Measurements from ENCODE around the gene HUWE1.
"Not testable (repeated sequence)": the region's sequence is repeated elsewhere in the genome, so short reads cannot be mapped to it uniquely, and the experiment has no call there.

HUWE1 gene, protein sequence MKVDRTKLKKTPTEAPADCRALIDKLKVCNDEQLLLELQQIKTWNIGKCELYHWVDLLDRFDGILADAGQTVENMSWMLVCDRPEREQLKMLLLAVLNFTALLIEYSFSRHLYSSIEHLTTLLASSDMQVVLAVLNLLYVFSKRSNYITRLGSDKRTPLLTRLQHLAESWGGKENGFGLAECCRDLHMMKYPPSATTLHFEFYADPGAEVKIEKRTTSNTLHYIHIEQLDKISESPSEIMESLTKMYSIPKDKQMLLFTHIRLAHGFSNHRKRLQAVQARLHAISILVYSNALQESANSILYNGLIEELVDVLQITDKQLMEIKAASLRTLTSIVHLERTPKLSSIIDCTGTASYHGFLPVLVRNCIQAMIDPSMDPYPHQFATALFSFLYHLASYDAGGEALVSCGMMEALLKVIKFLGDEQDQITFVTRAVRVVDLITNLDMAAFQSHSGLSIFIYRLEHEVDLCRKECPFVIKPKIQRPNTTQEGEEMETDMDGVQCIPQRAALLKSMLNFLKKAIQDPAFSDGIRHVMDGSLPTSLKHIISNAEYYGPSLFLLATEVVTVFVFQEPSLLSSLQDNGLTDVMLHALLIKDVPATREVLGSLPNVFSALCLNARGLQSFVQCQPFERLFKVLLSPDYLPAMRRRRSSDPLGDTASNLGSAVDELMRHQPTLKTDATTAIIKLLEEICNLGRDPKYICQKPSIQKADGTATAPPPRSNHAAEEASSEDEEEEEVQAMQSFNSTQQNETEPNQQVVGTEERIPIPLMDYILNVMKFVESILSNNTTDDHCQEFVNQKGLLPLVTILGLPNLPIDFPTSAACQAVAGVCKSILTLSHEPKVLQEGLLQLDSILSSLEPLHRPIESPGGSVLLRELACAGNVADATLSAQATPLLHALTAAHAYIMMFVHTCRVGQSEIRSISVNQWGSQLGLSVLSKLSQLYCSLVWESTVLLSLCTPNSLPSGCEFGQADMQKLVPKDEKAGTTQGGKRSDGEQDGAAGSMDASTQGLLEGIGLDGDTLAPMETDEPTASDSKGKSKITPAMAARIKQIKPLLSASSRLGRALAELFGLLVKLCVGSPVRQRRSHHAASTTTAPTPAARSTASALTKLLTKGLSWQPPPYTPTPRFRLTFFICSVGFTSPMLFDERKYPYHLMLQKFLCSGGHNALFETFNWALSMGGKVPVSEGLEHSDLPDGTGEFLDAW (N-terminal part only)

DNA sequence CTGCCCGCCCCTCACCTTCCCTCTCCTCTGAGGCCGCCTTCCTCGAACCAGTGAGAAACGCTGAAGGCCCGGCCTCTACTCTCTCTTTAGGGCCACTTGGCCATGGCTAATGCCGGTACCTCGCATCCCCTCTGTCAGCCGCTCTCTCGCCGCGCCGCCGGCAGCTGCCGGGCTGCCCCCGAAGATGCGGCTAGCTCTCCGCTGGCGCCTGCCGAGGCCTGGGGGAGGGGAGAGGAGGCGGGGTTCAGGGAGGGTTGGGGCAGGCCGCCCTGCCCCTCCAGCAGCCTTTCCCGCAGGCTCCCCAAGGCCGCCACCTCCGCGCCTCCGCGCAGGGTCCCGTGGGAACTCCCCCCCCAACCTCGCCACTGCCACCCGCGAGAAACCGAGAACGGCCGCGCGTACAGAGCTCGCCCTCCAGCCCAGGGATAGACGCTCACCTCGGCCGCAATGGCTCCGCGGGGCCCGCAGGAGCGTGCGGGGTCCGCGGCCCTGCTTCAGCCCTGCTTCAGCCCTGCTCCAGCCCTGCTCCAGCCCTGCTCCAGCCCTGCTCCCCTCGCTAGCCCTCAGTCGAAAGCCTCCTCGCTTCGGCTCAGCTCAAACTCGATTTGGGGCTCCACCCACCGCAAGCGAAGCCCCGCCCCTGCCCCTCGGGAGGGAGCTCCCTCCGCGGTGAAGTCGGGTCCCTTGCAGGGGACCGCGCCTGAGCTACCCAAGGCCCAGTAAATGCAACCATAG lies at the start of gene HUWE1:
HUWE1 (minus strand) TSS at position 569 of the 735 bp plus-strand sequence. CDS start 32,612 bp downstream, outside the sequence.
- TF ChIP-seq, protein P1, sequence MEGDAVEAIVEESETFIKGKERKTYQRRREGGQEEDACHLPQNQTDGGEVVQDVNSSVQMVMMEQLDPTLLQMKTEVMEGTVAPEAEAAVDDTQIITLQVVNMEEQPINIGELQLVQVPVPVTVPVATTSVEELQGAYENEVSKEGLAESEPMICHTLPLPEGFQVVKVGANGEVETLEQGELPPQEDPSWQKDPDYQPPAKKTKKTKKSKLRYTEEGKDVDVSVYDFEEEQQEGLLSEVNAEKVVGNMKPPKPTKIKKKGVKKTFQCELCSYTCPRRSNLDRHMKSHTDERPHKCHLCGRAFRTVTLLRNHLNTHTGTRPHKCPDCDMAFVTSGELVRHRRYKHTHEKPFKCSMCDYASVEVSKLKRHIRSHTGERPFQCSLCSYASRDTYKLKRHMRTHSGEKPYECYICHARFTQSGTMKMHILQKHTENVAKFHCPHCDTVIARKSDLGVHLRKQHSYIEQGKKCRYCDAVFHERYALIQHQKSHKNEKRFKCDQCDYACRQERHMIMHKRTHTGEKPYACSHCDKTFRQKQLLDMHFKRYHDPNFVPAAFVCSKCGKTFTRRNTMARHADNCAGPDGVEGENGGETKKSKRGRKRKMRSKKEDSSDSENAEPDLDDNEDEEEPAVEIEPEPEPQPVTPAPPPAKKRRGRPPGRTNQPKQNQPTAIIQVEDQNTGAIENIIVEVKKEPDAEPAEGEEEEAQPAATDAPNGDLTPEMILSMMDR (conservative IDR thresholded peaks at IDR 0.05) = no peak
- TF ChIP-seq ZFX (IDR thresholded peaks at IDR 0.05) = peak; percentile 44; the same call in 1 of the 2 replicates

DNA sequence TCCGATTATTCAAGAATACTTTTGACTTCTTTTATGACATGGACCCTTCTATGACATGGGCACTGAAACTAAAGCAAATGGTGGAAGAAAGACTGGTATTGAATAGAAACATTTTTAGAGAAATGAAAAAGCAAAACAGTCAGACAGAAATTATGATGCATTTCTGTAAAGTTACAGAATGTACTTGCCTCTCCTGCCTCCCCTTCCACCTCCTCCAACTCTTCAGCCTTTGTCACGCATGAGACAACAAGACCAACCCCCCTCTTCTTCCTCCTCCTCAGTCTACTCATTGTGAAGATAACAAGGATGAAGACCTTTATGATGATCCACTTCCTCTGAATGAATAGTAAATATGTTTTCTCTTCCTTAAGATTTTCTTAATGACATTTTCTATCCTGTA lies 46.3 kb upstream of the HUWE1 start:
- no peak overlapping the region for H3K27ac ChIP-seq
- TF ChIP-seq, protein P1 (conservative IDR thresholded peaks at IDR 0.05) = no peak
- TF ChIP-seq ZFX (IDR thresholded peaks at IDR 0.05) = no peak

More for the DNA sequence above, at the start of gene HUWE1:
- H3K27ac ChIP-seq = peak within 1 kb of the TSS; percentile 92

DNA sequence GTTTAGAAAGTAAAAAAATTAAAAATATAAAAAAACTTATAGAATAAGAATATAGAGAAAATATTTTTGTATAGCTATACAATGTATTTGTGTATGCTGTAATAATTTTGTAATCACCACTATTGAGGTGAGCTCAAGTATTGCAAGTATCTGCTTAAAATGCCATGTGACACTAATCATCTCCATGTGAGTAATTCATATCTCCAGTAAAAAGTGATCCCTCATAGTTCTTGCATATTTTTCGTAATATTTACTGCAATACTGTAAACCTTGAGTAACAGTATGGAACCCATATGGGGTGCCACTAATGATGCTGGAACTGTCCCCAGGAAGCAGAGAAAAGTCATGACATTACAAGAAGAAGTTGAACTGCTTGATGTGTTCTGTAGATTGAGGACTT lies 43.2 kb upstream of the HUWE1 start:
- TF ChIP-seq, protein P1 (conservative IDR thresholded peaks at IDR 0.05) = no peak
- TF ChIP-seq ZFX (IDR thresholded peaks at IDR 0.05) = no peak
- H3K27ac ChIP-seq = no peak overlapping the region

DNA sequence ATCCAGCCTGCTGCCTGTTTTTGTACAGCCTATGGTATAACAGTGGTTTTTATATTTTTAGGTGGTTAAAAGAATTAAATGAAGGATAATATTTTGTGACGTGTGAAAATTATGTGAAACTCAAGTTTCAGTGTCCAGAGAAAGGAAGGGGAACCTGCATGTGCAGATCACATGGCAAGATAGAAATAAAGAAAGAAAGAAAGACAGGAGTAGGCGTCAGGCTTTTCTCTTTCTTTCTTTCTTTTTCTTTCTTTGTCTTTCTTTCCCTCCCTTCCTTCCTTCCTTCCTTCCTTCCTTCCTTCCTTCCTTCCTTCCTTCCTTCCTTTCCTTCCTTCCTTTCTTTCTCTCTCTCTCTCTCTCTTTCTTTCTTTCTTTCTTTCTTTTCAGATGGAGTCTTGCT lies 42.0 kb upstream of the HUWE1 start:
- TF ChIP-seq, protein P1 (conservative IDR thresholded peaks at IDR 0.05) = no peak
- TF ChIP-seq ZFX (IDR thresholded peaks at IDR 0.05) = no peak
- H3K27ac ChIP-seq = no peak overlapping the region

DNA sequence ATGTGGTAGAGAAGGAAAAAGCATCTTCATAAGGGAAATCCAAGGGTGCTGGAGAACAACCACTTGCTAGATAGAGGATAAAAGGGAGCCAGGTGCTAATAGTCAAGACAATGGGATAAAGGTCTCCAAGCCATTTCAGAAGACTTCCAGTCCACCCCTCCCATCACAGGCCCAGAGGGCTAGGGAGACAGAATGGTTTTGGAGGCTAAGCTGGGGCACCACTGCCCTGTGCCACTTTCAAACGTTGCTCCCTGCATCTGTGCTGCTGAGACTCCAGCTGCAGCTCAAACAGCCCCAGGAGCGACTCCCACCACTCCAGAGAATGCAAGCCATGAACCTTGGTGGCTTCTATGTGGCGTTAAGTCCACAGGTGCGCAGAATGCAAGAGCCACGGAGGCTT lies 38.4 kb upstream of the HUWE1 start:
- TF ChIP-seq, protein P1 (conservative IDR thresholded peaks at IDR 0.05) = no peak
- no peak for TF ChIP-seq ZFX (IDR thresholded peaks at IDR 0.05)

DNA sequence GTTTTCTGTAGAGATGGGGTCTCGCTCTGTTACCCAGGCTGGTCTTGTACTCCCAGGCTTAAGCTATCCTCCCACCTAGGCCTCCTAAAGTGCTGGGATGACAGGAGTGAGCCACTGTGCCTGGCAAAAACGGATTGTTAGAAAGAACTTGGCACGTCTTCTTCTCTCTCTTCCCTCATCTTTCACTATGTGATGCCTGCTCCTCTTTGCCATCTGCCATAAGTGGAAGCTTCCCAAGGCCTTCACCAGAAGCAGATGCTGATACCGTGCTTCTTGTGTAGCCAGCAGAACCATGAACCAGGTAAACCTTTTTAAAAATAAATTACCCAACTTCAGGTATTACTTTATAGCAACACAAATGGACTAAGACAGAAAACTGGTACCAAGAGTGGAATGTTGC lies 36.9 kb upstream of the HUWE1 start:
- TF ChIP-seq, protein P1 (conservative IDR thresholded peaks at IDR 0.05) = no peak
- TF ChIP-seq ZFX (IDR thresholded peaks at IDR 0.05) = no peak

More for the DNA sequence above, 38.4 kb upstream of the HUWE1 start:
- H3K27ac ChIP-seq = no peak overlapping the region

DNA sequence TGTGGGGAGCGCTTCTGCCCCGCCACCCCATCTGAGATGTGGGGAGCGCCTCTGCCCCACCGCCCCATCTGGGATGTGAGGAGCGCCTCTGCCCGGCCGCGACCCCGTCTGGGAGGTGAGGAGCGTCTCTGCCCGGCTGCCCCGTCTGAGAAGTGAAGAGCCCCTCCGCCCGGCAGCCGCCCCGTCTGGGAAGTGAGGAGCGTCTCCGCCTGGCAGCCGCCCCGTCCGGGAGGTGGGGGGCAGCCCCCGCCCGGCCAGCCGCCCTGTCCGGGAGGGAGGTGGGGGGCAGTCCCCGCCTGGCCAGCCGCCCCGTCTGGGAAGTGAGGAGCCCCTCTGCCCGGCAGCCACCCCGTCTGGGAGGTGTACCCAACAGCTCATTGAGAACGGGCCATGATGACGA lies 35.1 kb upstream of the HUWE1 start:
- not testable (repeated sequence) for H3K27ac ChIP-seq

More for the DNA sequence above, 36.9 kb upstream of the HUWE1 start:
- no peak overlapping the region for H3K27ac ChIP-seq

DNA sequence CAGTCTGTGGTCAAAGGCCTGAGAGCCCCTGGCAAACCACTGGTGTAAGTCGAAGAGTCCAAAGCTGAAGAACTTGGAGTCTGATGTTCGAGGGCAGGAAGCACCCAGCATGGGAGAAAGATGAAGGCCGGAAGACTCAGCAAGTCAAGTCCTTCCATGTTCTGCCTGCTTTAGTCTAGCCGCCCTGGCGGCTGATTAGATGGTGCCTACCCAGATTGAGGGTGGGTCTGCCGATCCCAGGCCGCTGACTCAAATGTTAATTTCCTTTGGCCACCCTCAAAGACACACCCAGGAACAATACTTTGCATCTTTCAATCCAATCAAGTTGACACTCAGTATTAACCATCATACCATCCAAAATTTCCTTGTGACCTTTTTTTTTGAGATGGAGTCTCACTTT lies 33.1 kb upstream of the HUWE1 start:
- H3K27ac ChIP-seq = not testable (repeated sequence)
